GM08714 (cell line): ENCODE data around the gene RPL10L.

Source experiments
- H3K4me3 ChIP-seq: fragments of 200-500 bp; sonication (Bioruptor generic); 2 replicates; pipeline ENCODE4 v1.5.1; 2014; ENCODE audit warnings: mild to moderate bottlenecking, low read length, inconsistent platforms
- ZNF274 ChIP-seq: IDR thresholded peaks from 2 replicates; pipeline ENCODE4 v1.6.1; 2012; ENCODE audit warnings: mild to moderate bottlenecking, low read depth, low read length

Gene RPL10L

GRCh38 chr14:46651526-46652144, at the start of gene RPL10L:
Gene RPL10L (minus strand): TSS chr14:46651781. CDS start chr14:46651736, 45 bp downstream.
- TF ChIP-seq ZNF274: no peak
- no peak within 1 kb of the TSS for H3K4me3 ChIP-seq

GRCh38 chr14:46691819-46692218, 40.2 kb upstream of the RPL10L start:
- no peak overlapping the region for H3K4me3 ChIP-seq
- no peak for TF ChIP-seq ZNF274

GRCh38 chr14:46686652-46687051, 35.1 kb upstream of the RPL10L start:
- no peak overlapping the region for H3K4me3 ChIP-seq
- TF ChIP-seq ZNF274: no peak

- no peak overlapping the region for H3K4me3 ChIP-seq
- no peak for TF ChIP-seq ZNF274
These were observed 20.5 kb upstream of the RPL10L start for GRCh38 chr14:46672128-46672527.

GRCh38 chr14:46663382-46663781, 11.8 kb upstream of the RPL10L start:
- no peak for TF ChIP-seq ZNF274
- no peak overlapping the region for H3K4me3 ChIP-seq

GRCh38 chr14:46661728-46662127, 10.1 kb upstream of the RPL10L start:
- H3K4me3 ChIP-seq: no peak overlapping the region
- TF ChIP-seq ZNF274: no peak

- TF ChIP-seq ZNF274: no peak
- H3K4me3 ChIP-seq: no peak overlapping the region
These were observed 1.6 kb upstream of the RPL10L start for GRCh38 chr14:46653031-46653755.

- no peak for TF ChIP-seq ZNF274
- no peak overlapping the region for H3K4me3 ChIP-seq
These were observed 4.8 kb downstream of the RPL10L start for GRCh38 chr14:46646796-46647195.

- no peak for TF ChIP-seq ZNF274
- H3K4me3 ChIP-seq: no peak overlapping the region
These were observed 24.7 kb downstream of the RPL10L start for GRCh38 chr14:46626876-46627275.
